ENCODE data around the gene STAG1.

STAG1 gene

GRCh38 chr3:136664771-136665170, 87.4 kb downstream of the STAG1 start:
- no peak overlapping the region for H3K27ac ChIP-seq
- TF ChIP-seq ZFX (IDR thresholded peaks at IDR 0.05; ENCODE audit: borderline replicate concordance) = no peak
- no peak for TF ChIP-seq CTCF (IDR thresholded peaks at IDR 0.05)

GRCh38 chr3:136661282-136661681, 90.9 kb downstream of the STAG1 start:
- TF ChIP-seq CTCF (IDR thresholded peaks at IDR 0.05) = no peak
- TF ChIP-seq ZFX (IDR thresholded peaks at IDR 0.05; ENCODE audit: borderline replicate concordance) = no peak
- no peak overlapping the region for H3K27ac ChIP-seq

DNA sequence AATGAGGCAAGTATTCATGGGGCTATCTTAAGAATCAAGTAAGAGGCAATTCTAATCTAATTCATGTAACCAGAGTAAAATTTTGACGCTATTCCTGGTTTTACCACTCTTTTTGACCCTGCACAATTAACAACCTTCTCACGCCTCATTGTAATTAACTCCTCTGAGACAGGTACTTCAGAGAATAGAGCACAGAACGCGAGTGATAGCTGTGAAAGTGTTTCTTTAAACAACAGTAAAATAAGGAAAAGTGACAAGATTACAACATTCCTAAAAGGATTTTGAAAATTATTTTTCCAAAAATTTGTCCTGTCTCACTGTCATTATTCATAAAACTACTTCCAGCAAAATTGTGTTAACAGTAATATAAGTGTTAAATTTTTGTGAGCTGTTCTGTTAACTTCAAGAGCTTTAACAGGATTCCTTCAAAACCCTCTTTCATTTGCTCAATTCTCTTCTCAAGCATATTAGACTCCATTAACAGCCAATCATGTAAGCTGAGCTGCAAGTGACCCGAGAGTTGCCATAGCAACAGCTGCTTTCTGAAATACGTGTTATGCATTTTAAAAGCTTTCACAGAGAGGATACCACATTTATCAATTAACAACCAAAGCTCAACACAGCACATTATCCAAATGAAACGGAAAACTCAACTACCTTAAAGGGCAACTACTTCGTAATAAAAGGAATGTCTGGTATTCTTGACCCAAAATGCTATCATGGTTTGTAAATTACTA, 93.1 kb downstream of the STAG1 start:
- H3K27ac ChIP-seq = no peak overlapping the region

GRCh38 chr3:136657526-136657925, 94.7 kb downstream of the STAG1 start:
- H3K27ac ChIP-seq = no peak overlapping the region
- no peak for TF ChIP-seq CTCF (IDR thresholded peaks at IDR 0.05)
- no peak for TF ChIP-seq ZFX (IDR thresholded peaks at IDR 0.05; ENCODE audit: borderline replicate concordance)

More for the DNA sequence above, 93.1 kb downstream of the STAG1 start:
- TF ChIP-seq ZFX (IDR thresholded peaks at IDR 0.05; ENCODE audit: borderline replicate concordance) (no peak), CTCF (IDR thresholded peaks at IDR 0.05) (no peak)

- no peak for TF ChIP-seq CTCF (IDR thresholded peaks at IDR 0.05)
- no peak for TF ChIP-seq ZFX (IDR thresholded peaks at IDR 0.05; ENCODE audit: borderline replicate concordance)
These were observed 98.5 kb downstream of the STAG1 start for GRCh38 chr3:136653628-136654027.

DNA sequence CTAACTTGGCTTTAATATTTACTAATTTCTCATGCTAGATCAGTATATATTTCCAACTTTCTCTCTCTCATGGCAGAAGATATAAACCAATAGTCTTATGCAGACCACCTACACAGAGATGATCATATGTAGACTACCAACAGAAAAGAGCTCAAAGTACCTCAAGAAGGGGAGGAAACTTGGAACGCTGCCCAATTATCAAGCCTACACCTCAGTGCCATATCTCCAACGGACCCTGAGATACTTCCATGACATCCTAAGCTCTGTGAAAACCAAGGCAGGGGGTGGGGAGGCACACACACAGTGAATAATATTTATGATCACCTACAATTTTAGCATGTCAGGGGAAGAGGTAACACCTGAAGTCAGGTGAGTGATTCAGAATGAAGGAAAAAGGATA, 100.6 kb downstream of the STAG1 start:
- no peak for TF ChIP-seq CTCF (IDR thresholded peaks at IDR 0.05)
- no peak overlapping the region for H3K27ac ChIP-seq

More at GRCh38 chr3:136653628-136654027, 98.5 kb downstream of the STAG1 start:
- no peak overlapping the region for H3K27ac ChIP-seq

DNA sequence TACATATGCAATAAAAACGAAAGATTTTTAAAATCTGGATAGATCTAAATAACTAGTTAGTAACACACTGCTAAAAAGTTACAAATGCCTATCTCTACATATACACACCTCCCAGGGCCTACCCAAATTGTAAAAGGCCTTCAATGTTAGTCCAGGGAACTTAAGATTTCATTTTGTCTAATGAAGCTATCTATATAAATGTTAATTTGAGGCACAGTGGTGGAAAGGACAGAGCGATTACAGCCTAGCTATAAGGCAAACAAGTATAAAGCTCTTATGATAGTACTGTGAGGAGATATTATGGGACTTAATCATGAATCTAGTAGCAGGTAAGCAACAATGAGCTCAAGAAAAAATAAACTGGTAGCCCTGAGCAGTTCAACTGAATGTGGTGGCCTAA, 101.7 kb downstream of the STAG1 start:
- H3K27ac ChIP-seq = no peak overlapping the region
- TF ChIP-seq ZFX (IDR thresholded peaks at IDR 0.05; ENCODE audit: borderline replicate concordance) (no peak), CTCF (IDR thresholded peaks at IDR 0.05) (no peak)

Data from 22Rv1 (cell line).